Naive thymus-derived CD4-positive, alpha-beta T cell (primary cell): Measurements from ENCODE around the gene BST1. TPM values are rescaled to one million over a fixed set of nuclear protein-coding genes. Genes with fewer than 3 reads are reported as not detected.
A peak's percentile ranks its signal among the peaks of the same experiment; 100 is the strongest.
"Not testable (repeated sequence)": the region's sequence is repeated elsewhere in the genome, so short reads cannot be mapped to it uniquely, and the experiment has no call there.

ENCODE experiments used
- ATAC-seq: fragments of 150-1000 bp; cut with Tn5 transposase; 2 replicates; pipeline ENCODE4 v1.10.0; 2021; ENCODE audit warnings: mild to moderate bottlenecking, moderate library complexity
- CTCF ChIA-PET: fragments of 350-600 bp; sonication (Branson Sonifier 250); formaldehyde crosslinking; loops from one replicate; lab custom pipeline; 2021; ENCODE audit warnings: antibody characterized with exemption; lab: Charles Lee
- POLR2A ChIA-PET: fragments of 350-600 bp; sonication (Branson Sonifier 250); formaldehyde crosslinking; loops from one replicate; lab custom pipeline; 2021; ENCODE audit warnings: antibody characterized with exemption, inconsistent platforms; lab: Charles Lee
- DNase-seq, 9 donors: peaks; one replicate each; pipeline versions ENCODE4 v3.0.0 to v3.0.0-alpha.2; 2020 to 2022; ENCODE audit warnings: mixed read lengths in 1 of 9
- H3K27ac ChIP-seq: one replicate; pipeline ENCODE4 v1.7.0; 2013; ENCODE audit warnings: mild to moderate bottlenecking, low read depth, low read length, moderate library complexity
- H3K27me3 ChIP-seq, 2 donors: one replicate each; pipeline ENCODE4 v1.7.0; 2013; ENCODE audit warnings: low read length in 2 of 2, mild to moderate bottlenecking in 2 of 2, moderate library complexity in 2 of 2; ENCODE audit not compliant: control insufficient read depth in 2 of 2, insufficient read depth in 2 of 2
- H3K36me3 ChIP-seq, 3 experiments: 1 replicate in 2 of 3; 2 replicates in 1 of 3; pipeline ENCODE4 v1.7.0; 2013; ENCODE audit warnings: low read length in 3 of 3, mild to moderate bottlenecking in 3 of 3, moderate library complexity in 1 of 3; ENCODE audit not compliant: insufficient read depth in 3 of 3, control insufficient read depth in 2 of 3
- H3K4me1 ChIP-seq, 2 donors: one replicate each; pipeline ENCODE4 v1.7.0; 2013; ENCODE audit warnings: low read length in 2 of 2, mild to moderate bottlenecking in 2 of 2, moderate library complexity in 1 of 2; ENCODE audit not compliant: control insufficient read depth in 2 of 2, insufficient read depth in 2 of 2
- H3K4me3 ChIP-seq: 2 replicates; pipeline ENCODE4 v1.7.0; 2013; ENCODE audit warnings: mild to moderate bottlenecking, low read length
- H3K9me3 ChIP-seq, 3 experiments: 1 replicate in 2 of 3; 2 replicates in 1 of 3; pipeline ENCODE4 v1.7.0; 2013; ENCODE audit warnings: low read length in 3 of 3; ENCODE audit not compliant: control insufficient read depth in 2 of 3
- H3K27ac Mint-ChIP-seq, 9 donors: one replicate each; pipeline ENCODE4 v1.8.0; 2020 to 2022; ENCODE audit warnings: mixed read lengths in 9 of 9, mild to moderate bottlenecking in 8 of 9, moderate library complexity in 5 of 9, inconsistent platforms in 2 of 9
- H3K27me3 Mint-ChIP-seq, 5 donors: one replicate each; pipeline ENCODE4 v1.8.0; 2021 to 2022; ENCODE audit warnings: mixed read lengths in 5 of 5, mild to moderate bottlenecking in 1 of 5
- H3K36me3 Mint-ChIP-seq, 5 donors: one replicate each; pipeline ENCODE4 v1.8.0; 2020 to 2022; ENCODE audit warnings: mixed read lengths in 5 of 5, mild to moderate bottlenecking in 3 of 5, inconsistent platforms in 1 of 5
- H3K4me1 Mint-ChIP-seq, 7 donors: one replicate each; pipeline ENCODE4 v1.8.0; 2020 to 2022; ENCODE audit warnings: mixed read lengths in 7 of 7, mild to moderate bottlenecking in 3 of 7, inconsistent platforms in 1 of 7
- H3K4me3 Mint-ChIP-seq, 10 donors: one replicate each; pipeline ENCODE4 v1.8.0; 2020 to 2022; ENCODE audit warnings: mild to moderate bottlenecking in 10 of 10, mixed read lengths in 10 of 10, moderate library complexity in 6 of 10, inconsistent platforms in 2 of 10
- H3K9me3 Mint-ChIP-seq, 11 donors: one replicate each; pipeline ENCODE4 v1.8.0; 2020 to 2022; ENCODE audit warnings: mixed read lengths in 11 of 11, mild to moderate bottlenecking in 4 of 11, inconsistent platforms in 1 of 11, moderate library complexity in 1 of 11
- intact Hi-C, 2 donors: fragments of 100-400 bp; cut with micrococcal nuclease; formaldehyde crosslinking; loops; one replicate each; pipeline ENCODE4 v1.15.1; 2023
- polyA plus RNA-seq, 2 donors: library from polyadenylated mRNA; unstranded; fragments of 300-500 nt; fragmentation: Illumina TruSeq; gene quantifications; one replicate each; pipeline ENCODE4 v1.2.3, GENCODE V29; 2021
- total RNA-seq, 6 experiments: library from RNA in 5 of 6; stranded (reverse) in 5 of 6; gene quantifications; 1 replicate in 5 of 6; 2 replicates in 1 of 6; pipeline ENCODE4 v1.2.3 and lab custom pipeline; 2021 to 2026

Gene BST1
- total and polyA plus RNA-seq, 7 experiments from 2014 or later: 0.45 to 41.8 (median 0.92) TPM

DNA sequence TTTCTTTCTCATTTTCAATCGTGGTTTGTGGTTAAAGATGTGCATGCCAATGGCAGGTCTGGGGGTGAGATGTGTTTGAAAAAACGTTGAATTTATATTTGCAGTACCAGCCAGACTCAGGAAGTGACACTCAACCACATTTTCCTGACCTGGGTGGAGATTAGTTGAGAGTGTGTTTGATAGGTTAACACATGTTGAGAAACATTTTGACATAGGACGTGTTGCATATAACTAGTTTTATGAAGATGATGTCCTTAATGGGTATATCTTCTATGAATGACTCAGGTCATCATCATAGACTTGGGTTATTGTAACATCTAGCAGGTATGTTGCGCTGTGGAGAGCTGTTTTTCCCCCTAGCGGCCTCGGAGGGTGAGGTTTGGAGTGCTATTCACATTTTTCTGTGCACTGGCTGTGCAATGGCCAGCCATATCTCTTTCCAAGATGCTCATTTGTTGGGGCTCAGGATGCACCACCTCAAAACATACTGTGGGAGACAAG is 53.5 kb downstream of the BST1 start:
- H3K27ac ChIP-seq: peak overlapping the region; percentile 39
- H3K27ac Mint-ChIP-seq: peak overlapping the region; percentile 81 to 98 (median 93)
- peaks cover 35 to 36% of the 10 kb centered on the region in 2 donors for H3K4me1 ChIP-seq
- no peaks in the 10 kb centered on the region for H3K27me3 Mint-ChIP-seq
- DNase-seq: peak; percentile 33 to 83 (median 78)
- peak overlapping the region; percentile 41 for H3K4me3 ChIP-seq
- no peaks in the 10 kb centered on the region for H3K9me3 ChIP-seq
- intact Hi-C loops: loop anchor here (1.0 to 2.0 kb wide), 10 partner anchors 10 to 754 kb away; partner anchors contain the start of genes FAM200B (in 2 of the 2), CD38 (in 1 of the 2), CPEB2 (in 1 of the 2) and TAPT1 (in 1 of the 2)
- H3K36me3 ChIP-seq: no peaks in the 10 kb centered on the region
- H3K9me3 Mint-ChIP-seq: peaks cover 0 to 3% (median 0%) of the 10 kb centered on the region in 11 donors
- CTCF ChIA-PET: interaction anchor here (0.6 to 3.3 kb wide), 14 partner anchors 8 to 1902 kb away, joined by 3 to 32 read pairs (median 4); partner anchors contain the start of gene FAM200B
- peaks cover 0 to 8% (median 0%) of the 10 kb centered on the region in 5 donors for H3K36me3 Mint-ChIP-seq
- peak overlapping the region; percentile 64 to 92 (median 76) for H3K4me3 Mint-ChIP-seq
- POLR2A ChIA-PET: interaction anchor here (0.6 to 5.7 kb wide), 11 partner anchors 8 to 471 kb away, joined by 3 to 53 read pairs (median 3); partner anchors contain the start of gene FAM200B
- peaks cover 43 to 69% (median 62%) of the 10 kb centered on the region in 7 donors for H3K4me1 Mint-ChIP-seq
- ATAC-seq: peak; percentile 89
- H3K27me3 ChIP-seq: no peaks in the 10 kb centered on the region

GRCh38 chr4:15757054-15757453 is 54.2 kb downstream of the BST1 start:
- Mint-ChIP-seq H3K36me3 (peaks cover 0 to 8% (median 0%) of the 10 kb centered on the region in 5 donors), H3K27ac (peak overlapping the region; percentile 81 to 98 (median 93)), H3K9me3 (peaks cover 0 to 3% (median 0%) of the 10 kb centered on the region in 11 donors), H3K4me3 (peak overlapping the region; percentile 64 to 92 (median 76)), H3K27me3 (no peaks in the 10 kb centered on the region), H3K4me1 (peaks cover 41 to 66% (median 61%) of the 10 kb centered on the region in 7 donors)
- no peak for ATAC-seq
- peak in 1 of 9 donors; percentile 15 for DNase-seq
- POLR2A ChIA-PET: interaction anchor here (0.6 to 5.7 kb wide), 6 partner anchors 10 to 75 kb away, joined by 3 to 53 read pairs (median 3); partner anchors contain the start of gene FAM200B
- H3K27me3 ChIP-seq: no peaks in the 10 kb centered on the region
- peak overlapping the region; percentile 39 for H3K27ac ChIP-seq
- H3K9me3 ChIP-seq: no peaks in the 10 kb centered on the region
- CTCF ChIA-PET: interaction anchor here (0.8 to 3.3 kb wide), 8 partner anchors 9 to 379 kb away, joined by 3 to 32 read pairs (median 4); partner anchors contain the start of gene FAM200B
- intact Hi-C loops: loop anchor here in 1 of 2 donors (2.0 kb wide), 3 partner anchors 76 to 754 kb away; partner anchors contain the start of genes CPEB2, FAM200B and TAPT1
- H3K4me3 ChIP-seq: peak overlapping the region; percentile 41
- H3K36me3 ChIP-seq: no peaks in the 10 kb centered on the region
- peaks cover 35 to 36% of the 10 kb centered on the region in 2 donors for H3K4me1 ChIP-seq

DNA sequence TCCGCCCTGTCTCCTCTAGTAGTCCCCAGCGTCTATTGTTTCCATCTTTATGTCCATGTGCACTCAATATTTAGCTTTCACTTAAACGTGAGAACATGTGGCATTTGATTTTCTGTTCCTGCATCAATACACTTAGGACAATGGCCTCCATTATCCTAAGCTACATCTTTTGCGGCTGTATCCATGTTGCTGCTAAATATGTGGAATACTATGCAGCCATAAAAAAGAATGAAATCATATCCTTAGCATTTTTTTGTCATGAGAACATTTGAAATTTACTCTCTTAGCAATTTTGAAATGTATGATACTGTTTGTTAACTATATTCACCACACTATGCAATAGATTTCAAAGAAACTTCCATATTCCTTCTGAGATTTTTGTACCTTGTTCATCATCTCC is 55.4 kb downstream of the BST1 start:
- Histone ChIP-seq H3K4me3 (no peak overlapping the region), H3K27ac (no peak overlapping the region), H3K9me3 (no peaks in the 10 kb centered on the region), H3K36me3 (no peaks in the 10 kb centered on the region), H3K27me3 (no peaks in the 10 kb centered on the region), H3K4me1 (peaks cover 35 to 36% of the 10 kb centered on the region in 2 donors)
- Mint-ChIP-seq H3K36me3 (peaks cover 0 to 8% (median 0%) of the 10 kb centered on the region in 5 donors), H3K9me3 (peaks cover 0 to 3% (median 0%) of the 10 kb centered on the region in 11 donors), H3K4me3 (peak overlapping the region in 7 of 10 donors; percentile 22 to 58 (median 39)), H3K27me3 (no peaks in the 10 kb centered on the region), H3K4me1 (peaks cover 38 to 68% (median 62%) of the 10 kb centered on the region in 7 donors), H3K27ac (peak overlapping the region in 7 of 9 donors; percentile 61 to 89 (median 78))
- intact Hi-C loops: no loop called here
- ATAC-seq (no peak), DNase-seq (no peak)
- ChIA-PET POLR2A (interaction anchor here (1.2 to 5.7 kb wide), 2 partner anchors 9 to 21 kb away, joined by 3 to 53 read pairs; no protein-coding TSS in a partner anchor), CTCF (interaction anchor here (0.7 to 3.2 kb wide), 5 partner anchors 8 to 362 kb away, joined by 3 to 32 read pairs (median 3); no protein-coding TSS in a partner anchor)

DNA sequence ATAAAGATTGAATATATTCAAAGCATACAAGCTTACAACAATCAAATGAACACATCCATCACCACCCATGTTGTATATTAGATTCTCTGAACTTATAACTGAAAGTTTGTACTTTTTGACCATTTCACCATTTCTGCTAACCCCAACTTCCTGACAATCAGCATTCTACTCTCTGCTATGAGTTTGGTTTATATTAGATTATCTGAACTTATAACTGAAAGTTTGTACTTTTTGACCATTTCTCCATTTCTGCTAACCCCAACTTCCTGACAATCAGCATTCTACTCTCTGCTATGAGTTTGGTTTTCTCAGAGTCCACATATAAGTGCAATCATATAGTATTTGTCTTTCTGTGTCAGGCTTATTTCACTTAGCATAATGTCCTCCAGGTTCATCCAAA is 59.6 kb downstream of the BST1 start:
- H3K9me3 ChIP-seq, H3K4me3 ChIP-seq, H3K9me3 Mint-ChIP-seq, H3K27me3 ChIP-seq, ATAC-seq, H3K36me3 ChIP-seq, H3K27ac ChIP-seq, DNase-seq, H3K27me3 Mint-ChIP-seq, intact Hi-C loops: not testable (repeated sequence)
- Mint-ChIP-seq H3K36me3 (peaks cover 0 to 25% (median 0%) of the 10 kb centered on the region in 5 donors), H3K4me3 (peak overlapping the region in 1 of 10 donors; percentile 4), H3K27ac (peak overlapping the region in 3 of 9 donors; percentile 17 to 50 (median 32)), H3K4me1 (peaks cover 27 to 61% (median 51%) of the 10 kb centered on the region in 7 donors)
- ChIA-PET POLR2A (interaction anchor here (1.3 kb wide), 1 partner anchor 17 kb away, joined by 3 read pairs; no protein-coding TSS in a partner anchor), CTCF (interaction anchor here (1.3 kb wide), 2 partner anchors 8 to 193 kb away, joined by 3 to 4 read pairs; no protein-coding TSS in a partner anchor)
- H3K4me1 ChIP-seq: peaks cover 20 to 26% of the 10 kb centered on the region in 2 donors

- H3K27me3 ChIP-seq: no peaks in the 10 kb centered on the region
- DNase-seq: peak in 2 of 9 donors; percentile 21 to 32
- peaks cover 0 to 7% (median 0%) of the 10 kb centered on the region in 11 donors for H3K9me3 Mint-ChIP-seq
- CTCF ChIA-PET: interaction anchor here (1.0 to 3.3 kb wide), 5 partner anchors 9 to 15 kb away, joined by 3 to 16 read pairs (median 9); partner anchors contain the start of gene CD38
- no peaks in the 10 kb centered on the region for H3K36me3 ChIP-seq
- no peaks in the 10 kb centered on the region for H3K9me3 ChIP-seq
- H3K4me3 ChIP-seq: no peak overlapping the region
- intact Hi-C loops: no loop called here
- H3K27ac Mint-ChIP-seq: peak overlapping the region; percentile 37 to 92 (median 86)
- H3K36me3 Mint-ChIP-seq: peaks cover 0 to 21% (median 0%) of the 10 kb centered on the region in 5 donors
- POLR2A ChIA-PET: interaction anchor here (1.1 to 3.4 kb wide), 7 partner anchors 10 to 762 kb away, joined by 3 to 53 read pairs (median 4); no protein-coding TSS in a partner anchor
- H3K4me3 Mint-ChIP-seq: peak overlapping the region in 5 of 10 donors; percentile 0 to 83 (median 70)
- H3K4me1 Mint-ChIP-seq: peaks cover 26 to 65% (median 53%) of the 10 kb centered on the region in 7 donors
- ATAC-seq: no peak
- H3K27me3 Mint-ChIP-seq: no peaks in the 10 kb centered on the region
- H3K4me1 ChIP-seq: peaks cover 27 to 43% of the 10 kb centered on the region in 2 donors
- no peak overlapping the region for H3K27ac ChIP-seq
Measured at GRCh38 chr4:15765391-15765790, 62.5 kb downstream of the BST1 start.
